AG09319 (cell line): ENCODE measurements around the gene OSBPL5.

ENCODE experiments used
- DNase-seq: peaks from one replicate; pipeline ENCODE4 v3.0.0-alpha.2; 2010; ENCODE audit warnings: low read depth; ENCODE audit errors: extremely low read depth
- CTCF ChIP-seq: IDR thresholded peaks from 2 replicates; pipeline ENCODE4 v1.5.1; 2011; ENCODE audit warnings: low read depth, mild to moderate bottlenecking, inconsistent platforms, low read length, moderate library complexity

OSBPL5 gene

GRCh38 chr11:3206156-3206921 lies 41.2 kb upstream of the OSBPL5 start:
- no peak for TF ChIP-seq CTCF
- no peak for DNase-seq

GRCh38 chr11:3205261-3206155 lies 40.4 kb upstream of the OSBPL5 start:
- no peak for TF ChIP-seq CTCF

GRCh38 chr11:3204141-3205015 lies 39.3 kb upstream of the OSBPL5 start:
- DNase-seq = no peak
- TF ChIP-seq CTCF = no peak

More at GRCh38 chr11:3205261-3206155, 40.4 kb upstream of the OSBPL5 start:
- DNase-seq = no peak

GRCh38 chr11:3203221-3204043 lies 38.3 kb upstream of the OSBPL5 start:
- no peak for TF ChIP-seq CTCF
- DNase-seq = no peak

GRCh38 chr11:3202759-3203158 lies 37.6 kb upstream of the OSBPL5 start:
- no peak for DNase-seq
- TF ChIP-seq CTCF = no peak

- no peak for DNase-seq
- TF ChIP-seq CTCF = no peak
Observed at GRCh38 chr11:3202305-3202704, 37.2 kb upstream of the OSBPL5 start.
